Stimulated activated CD4-positive, alpha-beta T cell treated with anti-CD3 and anti-CD28 coated beads, Interleukin-1b, Interleukin-23, amount 100 ng/mL, for 4 hours (primary cell): ENCODE data around the gene MTG1.

Experiments
- DNase-seq, 2 donors: peaks; one replicate each; pipeline ENCODE4 v3.0.0-alpha.2; 2020; ENCODE audit warnings: low read depth in 2 of 2

The MTG1 gene

GRCh38 chr10:133394064-133394663, at the start of gene MTG1:
Gene MTG1 (plus strand): TSS chr10:133394157. CDS start chr10:133394221, 64 bp downstream.
- DNase-seq = peak; percentile 91 to 97

- DNase-seq = no peak
Observed at GRCh38 chr10:133344236-133344635, 49.7 kb upstream of the MTG1 start.

GRCh38 chr10:133346413-133346812, 47.5 kb upstream of the MTG1 start:
- DNase-seq = no peak

GRCh38 chr10:133347710-133348517, 46.0 kb upstream of the MTG1 start:
- no peak for DNase-seq

GRCh38 chr10:133349160-133349568, 44.8 kb upstream of the MTG1 start:
- DNase-seq = no peak

GRCh38 chr10:133349577-133350011, 44.4 kb upstream of the MTG1 start:
- DNase-seq = no peak

- no peak for DNase-seq
Observed at GRCh38 chr10:133350283-133350949, 43.5 kb upstream of the MTG1 start.

- no peak for DNase-seq
Observed at GRCh38 chr10:133350950-133351329, 43.0 kb upstream of the MTG1 start.

- no peak for DNase-seq
Observed at GRCh38 chr10:133351408-133352318, 42.3 kb upstream of the MTG1 start.

GRCh38 chr10:133353202-133353959, 40.6 kb upstream of the MTG1 start:
- no peak for DNase-seq

- no peak for DNase-seq
Observed at GRCh38 chr10:133353988-133354605, 39.9 kb upstream of the MTG1 start.

GRCh38 chr10:133354672-133355240, 39.2 kb upstream of the MTG1 start:
- no peak for DNase-seq

- DNase-seq = no peak
Observed at GRCh38 chr10:133355266-133355665, 38.7 kb upstream of the MTG1 start.

GRCh38 chr10:133355991-133356390, 38.0 kb upstream of the MTG1 start:
- no peak for DNase-seq

- DNase-seq = no peak
Observed at GRCh38 chr10:133356549-133357284, 37.2 kb upstream of the MTG1 start.

- DNase-seq = peak; percentile 51 to 67
Observed at GRCh38 chr10:133357285-133358161, 36.4 kb upstream of the MTG1 start, which contains the start of gene FUOM. Gene FUOM (minus strand): TSS chr10:133358019. CDS start chr10:133358007, 12 bp downstream.

GRCh38 chr10:133358162-133358924, 35.6 kb upstream of the MTG1 start:
- no peak for DNase-seq

- DNase-seq = no peak
Observed at GRCh38 chr10:133358925-133359310, 35.0 kb upstream of the MTG1 start.
